C1 segment of cervical spinal cord (tissue), 14 donors: ENCODE data around the gene CLK1.

Experiments
- DNase-seq, 14 donors: peaks; one replicate each; lab custom pipeline; 2025; lab: John Stamatoyannopoulos, UW

Gene CLK1

GRCh38 chr2:200811333-200812121, 52.9 kb downstream of the CLK1 start, which contains the start of gene BZW1:
BZW1 (plus strand) TSS chr2:200811910; CDS start chr2:200813218, 1,308 bp downstream.
- peak; percentile 87 to 100 (median 98) for DNase-seq

DNA sequence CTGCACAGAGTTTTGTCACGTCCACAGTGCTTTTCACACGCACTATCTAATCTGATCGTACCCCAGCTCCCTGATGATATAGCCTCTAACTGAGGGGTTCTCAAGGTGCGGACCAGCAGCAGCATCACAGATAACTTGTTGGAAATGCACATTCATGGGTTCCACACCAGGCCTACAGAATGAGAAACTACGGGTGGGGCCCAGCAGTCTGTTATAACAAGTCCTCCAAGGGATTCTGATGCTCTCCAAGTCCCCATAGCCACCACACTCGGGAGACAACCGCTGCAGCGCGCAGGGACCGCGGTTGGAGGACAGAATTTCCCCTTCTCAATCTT, 53.5 kb downstream of the CLK1 start:
- DNase-seq, result no peak

DNA sequence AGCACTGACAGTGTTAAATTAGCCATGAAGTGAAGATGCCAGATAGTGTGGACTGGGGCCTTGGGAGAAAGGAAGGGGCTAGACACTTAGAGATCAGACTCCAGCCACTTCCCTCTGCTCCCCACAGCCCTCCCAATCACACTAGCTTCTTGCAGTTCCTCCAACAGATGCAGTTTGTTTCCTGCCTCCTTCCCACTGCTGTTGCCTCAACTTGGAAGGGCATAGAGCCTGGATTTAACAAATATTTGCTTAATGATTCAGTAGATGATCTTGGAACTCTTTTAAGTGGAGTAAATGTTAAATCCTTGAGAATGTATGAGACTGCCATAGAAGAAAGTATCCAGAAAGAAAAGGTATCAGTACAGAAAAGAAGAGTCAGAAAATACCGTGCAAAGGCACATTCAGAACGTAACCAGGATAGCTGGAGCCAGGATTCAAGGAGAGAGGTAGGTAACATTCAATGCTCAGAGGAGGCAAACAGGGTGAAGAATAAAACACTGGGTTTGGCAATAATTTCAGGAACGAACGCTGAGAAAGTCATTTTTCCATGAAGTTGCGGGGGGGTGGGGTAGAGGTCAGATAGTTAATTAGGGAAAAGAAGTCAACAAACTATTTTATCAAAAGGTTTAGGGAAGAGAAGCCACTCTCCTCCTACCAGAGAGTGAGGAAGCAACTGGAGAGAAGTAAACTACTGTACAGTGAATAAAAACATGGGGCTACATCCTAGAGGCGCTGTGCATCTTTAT, 54.0 kb downstream of the CLK1 start:
- peak in 1 of 14 donors; percentile 10 for DNase-seq

DNA sequence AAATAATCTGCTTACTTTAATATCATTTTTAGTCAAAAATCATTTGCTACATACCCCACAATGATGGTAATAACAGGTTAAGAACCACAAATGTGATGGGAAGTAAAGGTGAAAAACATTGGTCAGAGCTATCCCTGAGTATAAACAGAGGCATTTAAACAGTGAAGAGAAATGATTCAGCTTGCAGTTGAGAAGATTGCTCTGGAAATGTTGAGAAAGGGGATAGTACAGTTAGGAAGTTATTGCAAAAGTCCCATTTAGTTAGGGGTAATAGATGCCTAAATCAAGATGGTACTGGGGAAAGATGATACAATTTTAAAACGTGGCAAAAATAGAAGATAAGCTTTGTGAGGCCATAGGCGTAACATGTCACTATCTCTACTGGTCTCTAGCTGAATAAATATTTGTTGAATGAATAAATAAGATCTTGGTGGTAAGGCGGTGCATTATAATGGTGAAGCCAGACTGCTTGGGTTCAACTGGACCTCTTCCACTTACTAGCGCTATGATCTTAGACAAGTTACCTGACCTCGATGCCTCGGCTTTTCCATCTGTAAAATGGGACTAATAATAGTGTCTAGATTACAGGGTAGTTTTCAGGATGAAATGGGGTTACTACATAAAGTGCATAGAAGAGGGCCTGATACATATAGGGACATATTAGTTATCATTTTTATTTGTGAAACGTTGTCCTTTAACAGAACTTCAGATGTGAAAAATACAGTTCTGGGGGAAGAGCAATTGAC, 54.8 kb downstream of the CLK1 start:
- no peak for DNase-seq
